DOHH2 (cell line): ENCODE results near the gene KRT82.

Experiments
- H3F3A ChIP-seq: fragments of 200-600 bp; sonication (generic), shearing (Covaris generic); 2 replicates; pipeline ENCODE4 v1.6.0; 2016; ENCODE audit warnings: antibody characterized with exemption, mild to moderate bottlenecking; ENCODE audit not compliant: control insufficient read depth, insufficient read depth
- H3K27ac ChIP-seq: fragments of 200-600 bp; sonication (generic); 2 replicates; pipeline ENCODE4 v1.5.1; 2014; ENCODE audit warnings: low read depth, mild to moderate bottlenecking, low read length, moderate library complexity
- H3K27me3 ChIP-seq: fragments of 200-600 bp; sonication (generic); 2 replicates; pipeline ENCODE4 v1.6.1; 2014; ENCODE audit warnings: mild to moderate bottlenecking, low read length, mixed read lengths; ENCODE audit not compliant: control insufficient read depth
- H3K36me3 ChIP-seq: fragments of 200-600 bp; sonication (generic); 2 replicates; pipeline ENCODE4 v1.6.1; 2014; ENCODE audit warnings: mild to moderate bottlenecking, low read length, moderate library complexity, mixed read lengths; ENCODE audit not compliant: control insufficient read depth
- H3K4me1 ChIP-seq: fragments of 200-600 bp; sonication (generic); 2 replicates; pipeline ENCODE4 v1.6.1; 2014; ENCODE audit warnings: mild to moderate bottlenecking, low read length, mixed read lengths; ENCODE audit not compliant: control insufficient read depth
- H3K4me2 ChIP-seq: fragments of 200-600 bp; sonication (generic); 2 replicates; pipeline ENCODE4 v1.6.0; 2014; ENCODE audit warnings: mild to moderate bottlenecking, low read length, moderate library complexity
- H3K4me3 ChIP-seq: fragments of 200-600 bp; sonication (generic); 2 replicates; pipeline ENCODE4 v1.5.1; 2014; ENCODE audit warnings: mild to moderate bottlenecking, low read length, mixed read lengths
- H3K79me2 ChIP-seq: fragments of 200-600 bp; sonication (generic); 2 replicates; pipeline ENCODE4 v1.6.1; 2014; ENCODE audit warnings: mild to moderate bottlenecking, low read length, mixed read lengths; ENCODE audit not compliant: control insufficient read depth
- H3K9me2 ChIP-seq: fragments of 200-600 bp; sonication (generic); replicated peaks from 2 replicates; pipeline ENCODE4 v1.6.1; 2014; ENCODE audit warnings: mild to moderate bottlenecking, low read length, mixed read lengths; ENCODE audit not compliant: control insufficient read depth
- H3K9me3 ChIP-seq: fragments of 200-600 bp; sonication (generic); 2 replicates; pipeline ENCODE4 v1.6.1; 2014; ENCODE audit warnings: antibody characterized with exemption, low read length, mixed read lengths; ENCODE audit not compliant: control insufficient read depth, insufficient read depth
- H4K20me1 ChIP-seq: fragments of 200-600 bp; sonication (generic); 2 replicates; pipeline ENCODE4 v1.6.0; 2014; ENCODE audit warnings: low read depth, mild to moderate bottlenecking, antibody characterized with exemption, low read length, moderate library complexity; ENCODE audit not compliant: control insufficient read depth, insufficient read depth
- CTCF ChIP-seq: fragments of 200-600 bp; sonication (generic); IDR thresholded peaks from one replicate; pipeline ENCODE4 v1.5.1; 2014; ENCODE audit warnings: antibody characterized with exemption, mild to moderate bottlenecking, low read depth, low read length; ENCODE audit not compliant: poor library complexity, severe bottlenecking
- EZH2phosphoT487 ChIP-seq: fragments of 200-600 bp; sonication (generic); IDR thresholded peaks from 2 replicates; pipeline ENCODE4 v1.6.1; 2017; ENCODE audit warnings: borderline replicate concordance, mild to moderate bottlenecking, antibody characterized with exemption, low read length, moderate library complexity, mixed read lengths

Gene KRT82

GRCh38 chr12:52395761-52396434 is 10.2 kb downstream of the KRT82 start:
- TF ChIP-seq CTCF (peak; percentile 66), EZH2phosphoT487 (no peak)
- no peaks in the 10 kb centered on the region for H3K27me3 ChIP-seq
- no peak overlapping the region for H3K4me2 ChIP-seq
- H3K36me3 ChIP-seq = no peaks in the 10 kb centered on the region
- no peak overlapping the region for H3K27ac ChIP-seq
- H3K4me1 ChIP-seq = no peaks in the 10 kb centered on the region
- H3K4me3 ChIP-seq = no peak overlapping the region
- no peaks in the 10 kb centered on the region for H3K9me3 ChIP-seq
- H3K79me2 ChIP-seq = no peaks in the 10 kb centered on the region
- no peaks in the 10 kb centered on the region for H4K20me1 ChIP-seq
- H3F3A ChIP-seq = no peaks in the 10 kb centered on the region
- H3K9me2 ChIP-seq = no peaks in the 10 kb centered on the region

GRCh38 chr12:52394836-52395405 is 11.2 kb downstream of the KRT82 start:
- H3K36me3 ChIP-seq = no peaks in the 10 kb centered on the region
- TF ChIP-seq EZH2phosphoT487 = no peak
- TF ChIP-seq CTCF = no peak
- H3K9me2 ChIP-seq = no peaks in the 10 kb centered on the region
- H3K4me2 ChIP-seq = no peak overlapping the region
- no peaks in the 10 kb centered on the region for H3K4me1 ChIP-seq
- H3K27me3 ChIP-seq = no peaks in the 10 kb centered on the region
- H3K27ac ChIP-seq = no peak overlapping the region
- H3K79me2 ChIP-seq = no peaks in the 10 kb centered on the region
- H3F3A ChIP-seq = no peaks in the 10 kb centered on the region
- no peak overlapping the region for H3K4me3 ChIP-seq
- H4K20me1 ChIP-seq = no peaks in the 10 kb centered on the region
- H3K9me3 ChIP-seq = no peaks in the 10 kb centered on the region

GRCh38 chr12:52392465-52393007 is 13.6 kb downstream of the KRT82 start:
- Histone ChIP-seq H4K20me1 (no peaks in the 10 kb centered on the region), H3K27ac (no peak overlapping the region), H3K36me3 (no peaks in the 10 kb centered on the region), H3K79me2 (no peaks in the 10 kb centered on the region), H3K27me3 (peaks cover 10% of the 10 kb centered on the region; the same call in 1 of the 2 replicates), H3K9me3 (no peaks in the 10 kb centered on the region), H3K4me1 (no peaks in the 10 kb centered on the region), H3K4me3 (no peak overlapping the region), H3K4me2 (no peak overlapping the region), H3K9me2 (no peaks in the 10 kb centered on the region), H3F3A (no peaks in the 10 kb centered on the region)
- TF ChIP-seq CTCF (no peak), EZH2phosphoT487 (no peak)
